ENCODE results near the gene LAMP1. TPM values are rescaled to one million over a fixed set of nuclear protein-coding genes. Genes with fewer than 3 reads are reported as not detected.
"Not testable (repeated sequence)": the region's sequence is repeated elsewhere in the genome, so short reads cannot be mapped to it uniquely, and the experiment has no call there.

LAMP1 gene
- total RNA-seq, 2 experiments from 2014 or later: 33.5 to 33.7 TPM

DNA sequence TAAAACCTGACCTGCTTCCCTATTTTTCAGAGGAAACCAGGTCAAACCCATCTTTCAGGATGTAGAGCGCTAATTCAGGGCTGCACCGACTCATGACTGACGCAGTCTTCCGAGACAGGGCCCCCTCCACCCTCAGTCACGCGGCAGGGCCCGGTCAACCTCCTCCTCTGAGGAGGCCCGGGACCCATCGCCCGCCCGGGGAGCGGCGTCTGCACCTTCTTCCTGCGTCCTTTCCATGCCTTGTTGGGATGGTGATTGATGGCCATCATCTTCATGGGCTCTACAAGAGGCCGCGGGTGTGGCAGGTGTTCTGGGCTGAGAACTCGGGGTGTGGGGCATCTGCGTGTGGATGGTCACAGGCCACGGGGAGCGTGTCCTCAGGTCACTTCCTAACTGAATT, 40.9 kb downstream of the LAMP1 start:
- no peaks in the 10 kb centered on the region for H3K36me3 Mint-ChIP-seq (ENCODE audit: low read depth)
- no peaks in the 10 kb centered on the region for H3K4me1 Mint-ChIP-seq (ENCODE audit: low read depth)
- intact Hi-C loops (cut with micrococcal nuclease): no loop called here
- H3K27me3 Mint-ChIP-seq (ENCODE audit: low read depth): no peaks in the 10 kb centered on the region
- H3K4me3 Mint-ChIP-seq: no peak overlapping the region
- no peaks in the 10 kb centered on the region for H3K9me3 Mint-ChIP-seq
- CTCF ChIA-PET: no interaction called here
- no peak overlapping the region for H3K27ac Mint-ChIP-seq
- DNase-seq: no peak

DNA sequence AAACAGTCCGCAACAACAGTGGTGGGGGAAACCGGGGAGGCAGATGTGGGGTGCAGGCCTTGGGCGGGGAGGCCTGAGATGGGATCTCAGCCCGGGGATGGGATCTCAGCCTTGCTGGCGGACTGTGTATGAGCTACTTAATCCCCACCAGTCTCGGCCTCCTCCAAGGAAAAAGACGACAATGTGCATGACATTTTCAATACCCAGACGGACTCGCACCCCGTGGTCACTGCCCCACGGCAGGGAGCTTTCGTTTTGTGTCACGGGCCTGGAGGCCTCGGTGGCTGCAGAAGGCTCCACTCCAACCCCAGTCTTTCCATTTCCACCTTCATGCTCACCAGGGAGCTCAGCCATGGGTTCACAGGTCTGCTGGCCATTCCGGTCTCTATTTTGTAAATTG, 41.4 kb downstream of the LAMP1 start:
- intact Hi-C loops (cut with micrococcal nuclease): no loop called here
- Mint-ChIP-seq H3K27me3 (ENCODE audit: low read depth) (no peaks in the 10 kb centered on the region), H3K27ac (no peak overlapping the region), H3K4me3 (no peak overlapping the region), H3K36me3 (ENCODE audit: low read depth) (no peaks in the 10 kb centered on the region), H3K9me3 (no peaks in the 10 kb centered on the region), H3K4me1 (ENCODE audit: low read depth) (no peaks in the 10 kb centered on the region)
- CTCF ChIA-PET: no interaction called here
- no peak for DNase-seq

DNA sequence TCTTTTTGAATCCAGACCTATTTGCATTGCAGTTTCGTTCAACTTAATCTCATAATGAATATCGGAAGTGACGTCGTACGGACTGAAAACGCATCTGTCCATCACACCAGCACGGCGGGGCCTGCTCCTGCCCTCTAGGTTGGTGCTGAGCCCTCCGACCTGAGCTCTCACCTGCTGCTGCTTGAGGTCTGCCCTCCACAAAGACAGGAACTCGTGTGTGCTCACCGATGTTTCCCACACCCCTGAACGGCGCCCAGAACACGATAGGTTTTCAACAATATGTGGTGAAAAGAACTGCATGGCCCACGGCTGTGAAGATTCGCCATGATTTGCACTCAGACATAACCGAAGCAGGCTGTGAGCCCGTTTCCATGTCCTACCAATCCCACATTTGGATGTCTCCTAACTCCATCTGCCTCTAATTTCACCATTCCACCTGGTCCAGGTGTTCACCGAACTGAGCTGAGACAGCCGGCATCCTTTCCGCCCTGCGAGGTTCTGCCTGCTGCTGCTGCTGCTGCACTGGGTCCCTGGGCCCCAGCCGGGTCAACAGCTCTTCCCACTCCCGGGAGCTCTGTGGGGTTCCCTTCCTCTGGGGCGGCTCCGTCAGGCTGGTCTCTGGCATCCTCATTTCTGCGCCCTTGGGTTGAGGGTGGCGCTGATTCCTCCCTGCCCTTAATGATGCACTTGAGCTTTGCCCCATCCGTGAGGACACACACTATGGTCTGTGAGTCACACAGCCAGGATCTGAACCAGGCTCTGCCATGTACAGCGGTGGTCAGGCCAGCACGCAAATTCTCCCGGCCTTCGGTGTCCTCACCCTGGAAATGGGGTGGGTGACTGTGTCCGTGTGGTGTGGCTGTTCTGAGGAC, 46.0 kb downstream of the LAMP1 start:
- Mint-ChIP-seq H3K36me3 (ENCODE audit: low read depth) (peaks cover 4% of the 10 kb centered on the region), H3K4me3 (no peak overlapping the region), H3K27ac (no peak overlapping the region), H3K27me3 (ENCODE audit: low read depth) (no peaks in the 10 kb centered on the region), H3K4me1 (ENCODE audit: low read depth) (no peaks in the 10 kb centered on the region), H3K9me3 (peaks cover 5% of the 10 kb centered on the region)
- CTCF ChIA-PET: no interaction called here
- no peak for DNase-seq
- intact Hi-C loops (cut with micrococcal nuclease): no loop called here

DNA sequence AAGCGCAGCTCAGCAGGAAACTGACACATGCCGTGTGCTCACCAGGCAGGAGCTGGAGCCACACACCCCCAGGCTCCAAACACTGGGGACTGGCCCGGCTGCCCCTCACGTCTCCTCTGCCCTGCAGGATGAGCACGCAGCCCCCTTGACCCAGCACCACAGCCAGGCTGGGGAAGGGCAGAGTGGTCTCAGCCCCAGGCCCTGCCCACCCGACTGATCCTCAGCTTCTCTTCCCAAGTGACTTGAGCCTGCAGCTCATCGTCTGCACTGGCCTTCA, 46.6 kb downstream of the LAMP1 start:
- no peaks in the 10 kb centered on the region for H3K27me3 Mint-ChIP-seq (ENCODE audit: low read depth)
- no peak overlapping the region for H3K27ac Mint-ChIP-seq
- peaks cover 5% of the 10 kb centered on the region for H3K9me3 Mint-ChIP-seq
- intact Hi-C loops (cut with micrococcal nuclease): no loop called here
- DNase-seq: no peak
- CTCF ChIA-PET: no interaction called here
- peaks cover 4% of the 10 kb centered on the region for H3K36me3 Mint-ChIP-seq (ENCODE audit: low read depth)
- no peaks in the 10 kb centered on the region for H3K4me1 Mint-ChIP-seq (ENCODE audit: low read depth)
- no peak overlapping the region for H3K4me3 Mint-ChIP-seq

DNA sequence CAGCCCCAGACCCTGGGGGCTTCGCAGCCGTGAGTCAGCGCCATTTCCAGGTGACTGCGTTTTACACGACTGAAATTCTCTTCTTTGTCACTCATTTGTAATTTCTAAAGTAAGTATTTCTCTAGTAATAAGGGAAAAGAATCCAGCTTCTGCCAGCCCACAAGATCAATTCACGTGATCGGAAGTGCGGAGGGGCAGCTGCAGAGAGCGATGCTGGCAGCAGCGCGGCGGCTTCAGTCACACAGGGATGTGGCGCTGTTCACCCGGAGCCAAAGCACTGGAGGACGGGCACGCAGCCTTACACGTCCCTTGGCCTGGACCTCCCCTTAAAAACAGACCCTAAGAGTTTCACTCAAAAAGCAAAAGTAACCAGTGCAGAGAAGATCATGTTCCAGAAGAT, 48.4 kb downstream of the LAMP1 start:
- no peak overlapping the region for H3K27ac Mint-ChIP-seq
- H3K4me3 Mint-ChIP-seq: no peak overlapping the region
- no peaks in the 10 kb centered on the region for H3K27me3 Mint-ChIP-seq (ENCODE audit: low read depth)
- H3K9me3 Mint-ChIP-seq: peaks cover 5% of the 10 kb centered on the region
- no peaks in the 10 kb centered on the region for H3K4me1 Mint-ChIP-seq (ENCODE audit: low read depth)
- CTCF ChIA-PET: no interaction called here
- intact Hi-C loops (cut with micrococcal nuclease): no loop called here
- H3K36me3 Mint-ChIP-seq (ENCODE audit: low read depth): peaks cover 4% of the 10 kb centered on the region
- no peak for DNase-seq

DNA sequence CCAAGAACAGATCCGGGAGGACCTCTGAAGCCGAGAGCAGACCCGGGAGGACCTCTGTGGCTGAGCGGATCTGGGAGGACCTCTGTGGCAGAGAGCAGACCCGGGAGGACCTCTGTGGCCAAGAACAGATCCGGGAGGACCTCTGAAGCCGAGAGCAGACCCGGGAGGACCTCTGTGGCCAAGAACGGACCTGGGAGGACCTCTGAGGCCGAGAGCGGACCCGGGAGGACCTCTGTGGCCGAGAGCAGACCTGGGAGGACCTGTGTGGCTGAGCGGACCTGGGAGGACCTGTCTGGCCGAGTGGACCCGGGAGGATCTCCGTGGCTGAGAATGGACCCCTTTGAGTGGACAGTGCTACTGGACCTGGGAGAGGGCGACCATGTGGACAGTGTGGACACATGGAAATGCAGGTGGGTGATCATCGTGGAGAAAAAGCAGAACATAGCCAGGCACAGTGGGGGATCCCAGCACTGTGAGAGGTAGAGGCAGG, 50.7 kb downstream of the LAMP1 start:
- H3K4me1 Mint-ChIP-seq (ENCODE audit: low read depth); H3K9me3 Mint-ChIP-seq; H3K4me3 Mint-ChIP-seq; H3K27ac Mint-ChIP-seq; intact Hi-C loops (cut with micrococcal nuclease); H3K27me3 Mint-ChIP-seq (ENCODE audit: low read depth); H3K36me3 Mint-ChIP-seq (ENCODE audit: low read depth); DNase-seq; CTCF ChIA-PET: not testable (repeated sequence)

DNA sequence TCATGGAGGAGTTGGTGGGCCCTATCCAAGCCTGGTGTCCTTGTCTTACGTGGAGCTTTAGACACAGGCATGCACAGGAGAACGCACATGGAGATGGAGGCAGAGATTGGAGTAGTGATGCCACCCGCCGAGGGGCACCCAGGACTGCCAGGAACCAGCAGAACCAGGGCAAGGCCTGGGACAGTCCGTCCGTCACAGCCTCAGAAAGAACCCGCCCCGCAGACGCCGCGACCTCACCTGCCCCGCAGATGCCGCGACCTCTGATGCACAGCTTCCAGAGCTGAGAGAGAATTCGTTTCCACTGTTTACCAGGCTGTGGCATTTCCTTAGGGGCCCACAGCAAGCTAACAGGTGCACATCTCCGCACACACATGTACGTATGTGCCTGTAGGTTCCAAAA, 51.6 kb downstream of the LAMP1 start:
- no peak overlapping the region for H3K4me3 Mint-ChIP-seq
- H3K36me3 Mint-ChIP-seq (ENCODE audit: low read depth): peaks cover 4% of the 10 kb centered on the region
- peaks cover 2% of the 10 kb centered on the region for H3K27me3 Mint-ChIP-seq (ENCODE audit: low read depth)
- H3K9me3 Mint-ChIP-seq: peaks cover 5% of the 10 kb centered on the region
- DNase-seq: no peak
- intact Hi-C loops (cut with micrococcal nuclease): no loop called here
- H3K27ac Mint-ChIP-seq: no peak overlapping the region
- H3K4me1 Mint-ChIP-seq (ENCODE audit: low read depth): no peaks in the 10 kb centered on the region
- CTCF ChIA-PET: no interaction called here

DNA sequence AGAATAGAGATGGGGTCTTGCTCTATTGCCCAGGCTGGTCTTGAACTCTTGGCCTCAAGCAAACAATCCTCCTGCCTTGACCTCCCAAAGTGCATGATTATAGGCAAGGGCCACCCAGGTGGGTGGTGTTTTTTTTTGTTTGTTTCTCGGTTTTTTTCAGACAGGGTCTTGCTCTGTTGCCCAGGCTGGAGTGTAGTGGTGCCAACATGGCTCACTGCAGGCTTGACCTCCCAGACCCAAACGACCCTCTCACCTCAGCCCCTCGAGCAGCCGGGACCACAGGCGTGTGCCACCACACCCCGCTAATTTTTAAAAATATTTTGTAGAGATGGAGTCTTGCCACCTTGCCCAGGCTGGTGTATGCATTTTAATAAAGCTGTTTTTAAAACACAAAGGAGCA, 52.0 kb downstream of the LAMP1 start:
- Mint-ChIP-seq H3K4me3 (no peak overlapping the region), H3K27ac (no peak overlapping the region), H3K27me3 (ENCODE audit: low read depth) (peaks cover 2% of the 10 kb centered on the region), H3K9me3 (peaks cover 5% of the 10 kb centered on the region), H3K36me3 (ENCODE audit: low read depth) (peaks cover 4% of the 10 kb centered on the region), H3K4me1 (ENCODE audit: low read depth) (no peaks in the 10 kb centered on the region)
- intact Hi-C loops (cut with micrococcal nuclease): no loop called here
- CTCF ChIA-PET: no interaction called here
- DNase-seq: no peak

DNA sequence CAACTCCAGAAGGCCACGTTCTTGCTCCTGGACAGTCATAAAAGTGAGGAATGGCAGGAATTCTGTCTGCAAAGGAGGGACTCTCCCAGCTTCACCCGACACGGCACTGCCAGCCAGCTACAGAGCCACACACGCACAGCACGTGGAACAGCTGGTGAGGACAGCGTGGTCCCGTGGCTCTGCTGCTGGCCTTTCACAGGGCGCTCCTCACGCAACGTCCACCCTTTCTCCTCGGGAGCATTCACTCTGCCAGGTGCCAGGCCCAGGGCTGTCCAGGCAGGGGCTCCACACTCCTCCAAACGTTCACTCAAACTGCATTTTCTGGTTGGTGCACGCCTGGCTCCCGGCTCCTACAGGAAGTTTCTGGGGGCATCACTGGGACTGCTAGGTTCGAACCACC, 52.5 kb downstream of the LAMP1 start:
- Mint-ChIP-seq H3K36me3 (ENCODE audit: low read depth) (peaks cover 4% of the 10 kb centered on the region), H3K4me3 (no peak overlapping the region), H3K27me3 (ENCODE audit: low read depth) (peaks cover 2% of the 10 kb centered on the region), H3K9me3 (peaks cover 5% of the 10 kb centered on the region), H3K27ac (no peak overlapping the region), H3K4me1 (ENCODE audit: low read depth) (no peaks in the 10 kb centered on the region)
- intact Hi-C loops (cut with micrococcal nuclease): no loop called here
- CTCF ChIA-PET: no interaction called here
- DNase-seq: no peak

DNA sequence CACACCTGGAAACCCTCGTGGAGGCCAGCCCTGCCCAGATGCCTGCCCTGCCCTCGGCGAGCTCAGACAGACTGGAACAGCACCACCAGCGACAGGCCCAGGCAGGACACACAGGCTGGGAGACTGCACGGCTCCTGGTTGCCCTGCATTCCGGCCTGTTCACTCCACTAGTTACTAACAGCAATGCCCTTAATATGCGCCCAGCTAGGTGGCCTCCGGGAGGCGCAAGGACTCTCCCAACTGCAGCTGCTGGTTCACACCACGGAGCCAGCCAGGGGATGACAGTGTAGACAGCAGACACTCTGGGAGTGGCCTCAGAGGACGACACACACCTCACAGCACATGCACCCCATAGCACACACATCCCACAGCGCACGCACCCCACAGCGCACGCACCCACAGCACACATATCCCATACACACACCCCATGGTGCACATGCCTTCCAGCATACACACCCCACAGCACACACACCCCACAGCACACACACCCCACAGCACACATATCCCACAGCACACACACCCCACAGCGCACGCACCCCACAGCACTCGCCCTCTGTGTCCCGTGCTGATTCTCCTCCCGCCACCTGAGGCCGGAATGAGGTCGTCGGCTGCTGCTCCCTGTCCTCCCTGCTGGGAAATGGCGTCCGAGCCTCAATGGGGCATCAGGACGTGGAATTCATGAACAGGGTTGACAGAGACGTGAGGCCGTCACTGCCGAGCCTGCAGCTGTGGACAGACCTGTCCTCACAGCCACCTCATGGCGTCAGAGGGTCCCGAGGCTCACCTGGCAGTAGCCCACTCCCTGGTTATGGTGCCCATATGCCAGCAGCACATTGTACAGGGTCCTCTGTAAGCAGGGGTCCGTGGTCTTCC, 53.3 kb downstream of the LAMP1 start:
- Mint-ChIP-seq H3K9me3 (peaks cover 5% of the 10 kb centered on the region), H3K27ac (no peak overlapping the region), H3K4me1 (ENCODE audit: low read depth) (no peaks in the 10 kb centered on the region), H3K36me3 (ENCODE audit: low read depth) (peaks cover 4% of the 10 kb centered on the region), H3K4me3 (no peak overlapping the region), H3K27me3 (ENCODE audit: low read depth) (peaks cover 2% of the 10 kb centered on the region)
- CTCF ChIA-PET: no interaction called here
- DNase-seq: no peak
- intact Hi-C loops (cut with micrococcal nuclease): no loop called here

DNA sequence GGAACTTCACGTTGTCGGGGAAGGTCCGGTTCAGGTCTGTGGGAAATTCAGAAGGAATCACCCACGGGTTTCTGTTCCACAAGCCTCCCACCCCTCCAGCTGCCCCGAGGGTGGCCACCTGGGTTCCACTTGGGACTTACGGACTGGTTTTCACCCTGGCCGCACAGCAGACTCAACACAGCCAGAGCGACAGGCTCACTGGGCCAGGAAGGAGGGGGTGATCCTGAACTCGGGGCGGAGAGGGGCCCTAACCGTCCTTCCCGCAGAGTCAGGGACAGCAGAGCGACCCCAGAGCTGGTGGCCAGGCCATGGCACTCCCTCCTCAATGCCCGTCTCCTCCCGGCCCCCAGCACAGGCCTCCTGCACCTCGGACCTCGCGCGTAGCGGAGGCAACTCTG, 53.9 kb downstream of the LAMP1 start:
- no peak overlapping the region for H3K4me3 Mint-ChIP-seq
- no peak overlapping the region for H3K27ac Mint-ChIP-seq
- no peak for DNase-seq
- intact Hi-C loops (cut with micrococcal nuclease): no loop called here
- no peaks in the 10 kb centered on the region for H3K9me3 Mint-ChIP-seq
- no peaks in the 10 kb centered on the region for H3K4me1 Mint-ChIP-seq (ENCODE audit: low read depth)
- H3K27me3 Mint-ChIP-seq (ENCODE audit: low read depth): peaks cover 2% of the 10 kb centered on the region
- CTCF ChIA-PET: no interaction called here
- no peaks in the 10 kb centered on the region for H3K36me3 Mint-ChIP-seq (ENCODE audit: low read depth)

DNA sequence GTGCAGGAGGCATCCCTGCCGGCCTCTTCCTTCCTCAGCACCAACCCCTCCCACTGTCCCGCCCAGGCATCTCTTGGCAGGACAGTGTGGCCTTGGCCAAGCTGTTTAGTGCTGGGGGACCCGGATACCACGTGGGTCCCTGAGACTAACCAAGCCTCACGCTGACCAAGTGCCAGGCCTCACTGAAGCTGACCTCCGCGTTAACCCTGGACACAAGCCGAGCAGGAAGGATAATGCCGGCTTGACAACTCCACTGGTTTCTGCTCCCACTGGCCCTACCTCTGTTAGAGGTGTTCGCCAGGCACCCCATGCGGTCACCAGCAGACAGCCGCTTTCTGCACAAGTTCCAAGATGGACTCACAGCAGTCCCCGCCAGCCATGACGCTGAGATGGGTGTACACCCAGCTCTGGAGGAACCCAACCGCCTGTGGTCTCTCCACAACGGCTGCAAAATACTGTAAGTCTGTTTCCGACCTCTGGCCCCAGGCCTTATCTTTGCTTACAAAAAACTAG, 54.5 kb downstream of the LAMP1 start:
- CTCF ChIA-PET: no interaction called here
- no peaks in the 10 kb centered on the region for H3K36me3 Mint-ChIP-seq (ENCODE audit: low read depth)
- H3K27me3 Mint-ChIP-seq (ENCODE audit: low read depth): peaks cover 2% of the 10 kb centered on the region
- H3K27ac Mint-ChIP-seq: no peak overlapping the region
- no peak overlapping the region for H3K4me3 Mint-ChIP-seq
- no peaks in the 10 kb centered on the region for H3K9me3 Mint-ChIP-seq
- intact Hi-C loops (cut with micrococcal nuclease): no loop called here
- H3K4me1 Mint-ChIP-seq (ENCODE audit: low read depth): no peaks in the 10 kb centered on the region
- no peak for DNase-seq

DNA sequence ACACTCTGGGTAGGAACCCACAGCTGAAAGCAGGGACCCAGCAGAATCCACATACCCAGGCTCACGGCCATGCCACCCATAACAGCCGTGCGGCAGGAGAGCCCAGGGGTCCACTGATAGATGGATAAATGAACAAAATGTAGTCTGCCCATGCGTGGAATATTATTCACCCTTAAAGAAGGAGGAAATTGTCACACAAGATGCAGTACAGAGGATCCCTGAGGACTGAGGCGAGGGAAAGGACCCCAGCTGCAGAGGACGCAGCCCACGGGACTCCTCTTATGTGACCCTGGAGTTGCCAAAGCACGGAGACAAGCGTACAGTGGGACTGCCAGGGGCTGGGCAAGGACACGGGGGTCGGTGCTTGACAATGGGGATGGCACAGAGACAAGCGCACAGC, 56.2 kb downstream of the LAMP1 start:
- intact Hi-C loops (cut with micrococcal nuclease): no loop called here
- Mint-ChIP-seq H3K4me3 (no peak overlapping the region), H3K4me1 (ENCODE audit: low read depth) (no peaks in the 10 kb centered on the region), H3K36me3 (ENCODE audit: low read depth) (no peaks in the 10 kb centered on the region), H3K9me3 (no peaks in the 10 kb centered on the region), H3K27ac (no peak overlapping the region), H3K27me3 (ENCODE audit: low read depth) (peaks cover 2% of the 10 kb centered on the region)
- CTCF ChIA-PET: interaction anchor here (0.7 kb wide), 1 partner anchor 39 kb away, joined by 4 read pairs; no protein-coding TSS in a partner anchor
- DNase-seq: no peak

All from activated naive CD4-positive, alpha-beta T cell treated with anti-CD3 and anti-CD28 coated beads for 36 hours (primary cell).